Fibroblast of lung (primary cell): ENCODE data around the gene EBF3.

ENCODE experiments used
- CTCF ChIP-seq, 2 donors: IDR thresholded peaks in 1 of 2; conservative IDR thresholded peaks in 1 of 2; 1 replicate in 1 of 2; 2 replicates in 1 of 2; pipeline ENCODE4 v1.5.1; 2011 to 2012; ENCODE audit warnings: low read length in 2 of 2, control low read depth in 1 of 2, inconsistent platforms in 1 of 2, low read depth in 1 of 2, mild to moderate bottlenecking in 1 of 2
- EZH2 ChIP-seq: IDR thresholded peaks from 2 replicates; pipeline ENCODE4 v1.5.1; 2012; ENCODE audit warnings: low read length, control low read depth, mild to moderate bottlenecking; ENCODE audit errors: missing control alignments

- TF ChIP-seq EZH2 (no peak), CTCF (conservative IDR thresholded peaks at IDR 0.05 in 1 of 2, IDR thresholded peaks at IDR 0.05 in 1 of 2; ENCODE audit: low read depth in 1 of 2, low read length in 2 of 2) (no peak)
These were observed 170.6 kb downstream of the EBF3 start for GRCh38 chr10:129793479-129793878.
